ENCODE results near the gene UROC1. TPM values are rescaled to one million over a fixed set of nuclear protein-coding genes. Genes with fewer than 3 reads are reported as not detected.

The UROC1 gene
- total RNA-seq, 1 experiment from 2014 or later, result not detected

DNA sequence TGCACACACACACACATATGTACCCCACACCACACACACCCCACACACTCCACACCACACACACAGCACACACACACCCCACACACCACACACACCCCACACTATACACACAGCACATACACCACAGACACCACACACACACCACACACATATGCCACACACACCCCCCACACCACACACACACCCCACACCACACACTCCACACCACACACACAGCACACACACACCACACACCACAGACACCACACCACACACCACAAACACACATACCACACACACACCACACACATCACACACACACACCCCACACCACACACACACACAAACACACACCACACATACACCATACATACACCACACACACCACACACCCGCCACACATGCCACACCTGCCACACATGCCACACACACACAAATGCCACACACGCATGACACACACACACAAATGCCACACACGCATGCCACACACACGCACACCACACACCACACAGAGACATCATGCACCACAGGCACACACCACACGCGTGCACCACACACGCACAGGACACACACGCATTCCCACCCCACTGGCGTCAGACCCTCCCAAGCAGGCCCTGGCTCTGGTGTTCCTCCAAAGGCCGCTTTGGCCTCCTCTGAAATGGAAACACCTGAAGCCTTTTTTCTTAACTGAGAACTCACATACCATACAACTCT is 22.1 kb upstream of the UROC1 start:
- ChIA-PET CTCF (no interaction called here), RAD21 (ENCODE audit: low non-redundant PET in 1 of 2, low total read pairs in 2 of 2, uncharacterized antibody in 2 of 2, unreplicated experiment in 2 of 2) (no interaction called here), POLR2A (no interaction called here)
- H3K27me3 ChIP-seq (ENCODE audit: insufficient read depth, low read length), result peaks cover 17% of the 10 kb centered on the region; the same call in 1 of the 2 replicates
- DNase-seq (ENCODE audit: low read depth, low spot score), result no peak
- peak overlapping the region; percentile 53 for H3K4me2 ChIP-seq (ENCODE audit: low read length)
- H3K9me3 ChIP-seq (ENCODE audit: control insufficient read depth in 1 of 2, insufficient read depth in 1 of 2, low read depth in 1 of 2, low read length in 2 of 2), result no peaks in the 10 kb centered on the region
- H3K79me2 ChIP-seq (ENCODE audit: insufficient read depth, low read length), result no peaks in the 10 kb centered on the region
- intact Hi-C loops (cut with micrococcal nuclease), result no loop called here
- H3K9ac ChIP-seq (ENCODE audit: low read length), result no peak overlapping the region
- no peak overlapping the region for H2AFZ ChIP-seq (ENCODE audit: low read depth, low read length, poor library complexity, severe bottlenecking)
- H3K4me1 ChIP-seq (ENCODE audit: control insufficient read depth in 1 of 2, insufficient read depth in 2 of 2, low read length in 2 of 2), result peaks cover 12 to 15% of the 10 kb centered on the region in 2 experiments; a peak in 3 of 4 replicates
- no peaks in the 10 kb centered on the region for H4K20me1 ChIP-seq (ENCODE audit: insufficient read depth)
- H3K4me3 ChIP-seq (replicated peaks in 1 of 2; ENCODE audit: low read depth in 1 of 2, low read length in 2 of 2), result no peak overlapping the region
- H3K27ac ChIP-seq (ENCODE audit: low read depth, low read length), result no peak overlapping the region
- peak; percentile 2; the same call in 1 of the 2 replicates for ATAC-seq
- no TSS peak for BruUV-seq (replicated peaks)
- no peaks in the 10 kb centered on the region for H3K36me3 ChIP-seq (ENCODE audit: control insufficient read depth in 1 of 2, insufficient read depth in 2 of 2, low read length in 2 of 2)
- no peaks in the 10 kb centered on the region for H3K9me2 ChIP-seq (ENCODE audit: insufficient read depth)
- TF ChIP-seq, protein P1, sequence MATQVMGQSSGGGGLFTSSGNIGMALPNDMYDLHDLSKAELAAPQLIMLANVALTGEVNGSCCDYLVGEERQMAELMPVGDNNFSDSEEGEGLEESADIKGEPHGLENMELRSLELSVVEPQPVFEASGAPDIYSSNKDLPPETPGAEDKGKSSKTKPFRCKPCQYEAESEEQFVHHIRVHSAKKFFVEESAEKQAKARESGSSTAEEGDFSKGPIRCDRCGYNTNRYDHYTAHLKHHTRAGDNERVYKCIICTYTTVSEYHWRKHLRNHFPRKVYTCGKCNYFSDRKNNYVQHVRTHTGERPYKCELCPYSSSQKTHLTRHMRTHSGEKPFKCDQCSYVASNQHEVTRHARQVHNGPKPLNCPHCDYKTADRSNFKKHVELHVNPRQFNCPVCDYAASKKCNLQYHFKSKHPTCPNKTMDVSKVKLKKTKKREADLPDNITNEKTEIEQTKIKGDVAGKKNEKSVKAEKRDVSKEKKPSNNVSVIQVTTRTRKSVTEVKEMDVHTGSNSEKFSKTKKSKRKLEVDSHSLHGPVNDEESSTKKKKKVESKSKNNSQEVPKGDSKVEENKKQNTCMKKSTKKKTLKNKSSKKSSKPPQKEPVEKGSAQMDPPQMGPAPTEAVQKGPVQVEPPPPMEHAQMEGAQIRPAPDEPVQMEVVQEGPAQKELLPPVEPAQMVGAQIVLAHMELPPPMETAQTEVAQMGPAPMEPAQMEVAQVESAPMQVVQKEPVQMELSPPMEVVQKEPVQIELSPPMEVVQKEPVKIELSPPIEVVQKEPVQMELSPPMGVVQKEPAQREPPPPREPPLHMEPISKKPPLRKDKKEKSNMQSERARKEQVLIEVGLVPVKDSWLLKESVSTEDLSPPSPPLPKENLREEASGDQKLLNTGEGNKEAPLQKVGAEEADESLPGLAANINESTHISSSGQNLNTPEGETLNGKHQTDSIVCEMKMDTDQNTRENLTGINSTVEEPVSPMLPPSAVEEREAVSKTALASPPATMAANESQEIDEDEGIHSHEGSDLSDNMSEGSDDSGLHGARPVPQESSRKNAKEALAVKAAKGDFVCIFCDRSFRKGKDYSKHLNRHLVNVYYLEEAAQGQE (IDR thresholded peaks at IDR 0.05; ENCODE audit: low read depth), result no peak
- TF ChIP-seq, protein P2, sequence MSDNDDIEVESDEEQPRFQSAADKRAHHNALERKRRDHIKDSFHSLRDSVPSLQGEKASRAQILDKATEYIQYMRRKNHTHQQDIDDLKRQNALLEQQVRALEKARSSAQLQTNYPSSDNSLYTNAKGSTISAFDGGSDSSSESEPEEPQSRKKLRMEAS (IDR thresholded peaks at IDR 0.05), result no peak
- no peak for TF ChIP-seq SIN3A (IDR thresholded peaks at IDR 0.05; ENCODE audit: low read depth)
- no peak for TF ChIP-seq JUND (IDR thresholded peaks at IDR 0.05)
- TF ChIP-seq SP1 (IDR thresholded peaks at IDR 0.05; ENCODE audit: low read depth), result no peak
- TF ChIP-seq ZFX (IDR thresholded peaks at IDR 0.05), result no peak
- TF ChIP-seq SRF (IDR thresholded peaks at IDR 0.05; ENCODE audit: low read depth), result no peak
- no peak for TF ChIP-seq RAD21 (IDR thresholded peaks at IDR 0.05; ENCODE audit: low read depth)
- TF ChIP-seq ZNF274 (IDR thresholded peaks at IDR 0.05; ENCODE audit: low read depth, low read length), result no peak
- TF ChIP-seq CEBPB (IDR thresholded peaks at IDR 0.05; ENCODE audit: low read depth), result no peak
- no peak for TF ChIP-seq ELF1 (IDR thresholded peaks at IDR 0.05; ENCODE audit: borderline replicate concordance, low read depth)

Data from HCT116 (cell line).